GM23338 (cell line): ENCODE measurements around the gene CYP1B1. TPM values are rescaled to one million over a fixed set of nuclear protein-coding genes. Genes with fewer than 3 reads are reported as not detected.

Source experiments
- ATAC-seq: fragments of 200-7000 bp; cut with Tn5 transposase; 3 replicates; pipeline ENCODE4 v1.9.1; 2020
- DNase-seq: peaks from one replicate; pipeline ENCODE4 v3.0.0-alpha.2; 2015; ENCODE audit warnings: low spot score
- H2AFZ ChIP-seq: fragments of 200-600 bp; sonication (generic); 2 replicates; pipeline ENCODE4 v1.8.0; 2016; ENCODE audit warnings: antibody characterized with exemption, mild to moderate bottlenecking, moderate library complexity
- H3F3A ChIP-seq: fragments of 200-600 bp; sonication (generic); replicated peaks from 2 replicates; pipeline ENCODE4 v1.8.0; 2017; ENCODE audit warnings: antibody characterized with exemption, mixed run types, low read depth
- H3K27ac ChIP-seq: fragments of 200-600 bp; sonication (generic); 2 replicates; pipeline ENCODE4 v1.6.1; 2016; ENCODE audit warnings: low read depth
- H3K27me3 ChIP-seq: fragments of 200-600 bp; sonication (generic); 2 replicates; pipeline ENCODE4 v1.8.0; 2016; ENCODE audit warnings: mild to moderate bottlenecking, mixed run types, moderate library complexity; ENCODE audit not compliant: insufficient read depth
- H3K36me3 ChIP-seq: fragments of 200-600 bp; sonication (generic); 2 replicates; pipeline ENCODE4 v1.8.0; 2016; ENCODE audit warnings: mild to moderate bottlenecking; ENCODE audit not compliant: insufficient read depth
- H3K4me1 ChIP-seq: fragments of 200-600 bp; sonication (generic); 2 replicates; pipeline ENCODE4 v1.8.0; 2016; ENCODE audit warnings: mild to moderate bottlenecking, moderate library complexity; ENCODE audit not compliant: insufficient read depth
- H3K4me2 ChIP-seq: fragments of 200-600 bp; sonication (generic); 2 replicates; pipeline ENCODE4 v1.7.1; 2017; ENCODE audit warnings: mixed run types
- H3K4me3 ChIP-seq: fragments of 200-600 bp; sonication (generic); 2 replicates; pipeline ENCODE4 v1.6.1; 2016; ENCODE audit warnings: mixed run types
- H3K79me2 ChIP-seq: fragments of 200-600 bp; sonication (generic); replicated peaks from 2 replicates; pipeline ENCODE4 v1.8.0; 2017; ENCODE audit warnings: mild to moderate bottlenecking; ENCODE audit not compliant: insufficient read depth
- H3K9me2 ChIP-seq: fragments of 200-600 bp; sonication (generic); 2 replicates; pipeline ENCODE4 v1.8.0; 2017; ENCODE audit not compliant: insufficient read depth
- H4K20me1 ChIP-seq: fragments of 200-600 bp; sonication (generic); replicated peaks from 2 replicates; pipeline ENCODE4 v1.8.0; 2017; ENCODE audit warnings: mild to moderate bottlenecking; ENCODE audit not compliant: insufficient read depth
- H3K27ac Mint-ChIP-seq: 2 replicates; pipeline ENCODE4 v1.8.0; 2020; ENCODE audit warnings: inconsistent platforms, mild to moderate bottlenecking, moderate library complexity, mixed read lengths
- H3K27me3 Mint-ChIP-seq: 3 replicates; pipeline ENCODE4 v1.8.0; 2022; ENCODE audit warnings: low read depth, mild to moderate bottlenecking, moderate library complexity, mixed read lengths, inconsistent platforms; ENCODE audit not compliant: insufficient read depth, poor library complexity
- H3K36me3 Mint-ChIP-seq: 3 replicates; pipeline ENCODE4 v1.8.0; 2021; ENCODE audit warnings: low read depth, mild to moderate bottlenecking, inconsistent platforms, moderate library complexity, mixed read lengths
- H3K4me1 Mint-ChIP-seq: 3 replicates; pipeline ENCODE4 v1.8.0; 2020; ENCODE audit warnings: mild to moderate bottlenecking, inconsistent platforms, mixed read lengths
- H3K4me3 Mint-ChIP-seq: 3 replicates; pipeline ENCODE4 v1.8.0; 2021; ENCODE audit warnings: moderate library complexity, mild to moderate bottlenecking, inconsistent platforms, mixed read lengths
- H3K9me3 Mint-ChIP-seq: 3 replicates; pipeline ENCODE4 v1.8.0; 2020; ENCODE audit warnings: moderate library complexity, mild to moderate bottlenecking, inconsistent platforms, mixed read lengths
- CREB1 ChIP-seq: fragments of 250-450 bp; sonication (Bioruptor Pico); IDR thresholded peaks from 2 replicates; pipeline ENCODE4 v1.5.0; 2020; ENCODE audit warnings: low read depth, mild to moderate bottlenecking, moderate library complexity
- CTCF ChIP-seq, 2 experiments: fragments of 200-600 bp in 1 of 2; sonication (generic) in 1 of 2; conservative IDR thresholded peaks; 2 replicates each; pipeline versions ENCODE4 v1.5.1 to v1.6.1; 2016 to 2017; ENCODE audit warnings: antibody characterized with exemption in 2 of 2, low read depth in 2 of 2, mild to moderate bottlenecking in 2 of 2, moderate library complexity in 1 of 2
- EZH2 ChIP-seq: fragments of 200-600 bp; sonication (generic); IDR thresholded peaks from one replicate; pipeline ENCODE4 v1.8.0; 2017; ENCODE audit warnings: antibody characterized with exemption, mild to moderate bottlenecking, low read depth; ENCODE audit not compliant: unreplicated experiment
- EZH2phosphoT487 ChIP-seq: fragments of 200-600 bp; sonication (generic); IDR thresholded peaks from one replicate; pipeline ENCODE4 v1.8.1; 2018; ENCODE audit warnings: antibody characterized with exemption; ENCODE audit not compliant: unreplicated experiment
- JUNB ChIP-seq: IDR thresholded peaks from one replicate; pipeline ENCODE4 v1.6.1; 2016; ENCODE audit warnings: antibody characterized with exemption; ENCODE audit not compliant: unreplicated experiment
- NANOG ChIP-seq: IDR thresholded peaks from 2 replicates; pipeline ENCODE4 v1.6.1; 2016; ENCODE audit warnings: antibody characterized with exemption, borderline replicate concordance
- POLR2AphosphoS5 ChIP-seq: IDR thresholded peaks from 2 replicates; pipeline ENCODE4 v1.6.1; 2016; ENCODE audit warnings: antibody characterized with exemption, low read depth
- REST ChIP-seq: IDR thresholded peaks from one replicate; pipeline ENCODE4 v1.6.1; 2018; ENCODE audit warnings: antibody characterized with exemption; ENCODE audit not compliant: unreplicated experiment
- STAT1 ChIP-seq: IDR thresholded peaks from one replicate; pipeline ENCODE4 v1.6.1; 2016; ENCODE audit warnings: antibody characterized with exemption; ENCODE audit not compliant: unreplicated experiment
- ZNF114 ChIP-seq: fragments of 250-450 bp; sonication (Bioruptor Pico); IDR thresholded peaks from 2 replicates; pipeline ENCODE4 v1.5.0; 2020; ENCODE audit warnings: mild to moderate bottlenecking, moderate library complexity
- ZNF331 ChIP-seq: fragments of 250-450 bp; sonication (Bioruptor Pico); IDR thresholded peaks from 2 replicates; pipeline ENCODE4 v1.5.0; 2020; ENCODE audit warnings: low read depth, mild to moderate bottlenecking, moderate library complexity
- ZNF462 ChIP-seq: fragments of 250-450 bp; sonication (Bioruptor Pico); IDR thresholded peaks from 2 replicates; pipeline ENCODE4 v1.5.0; 2020; ENCODE audit warnings: mild to moderate bottlenecking, moderate library complexity
- polyA plus RNA-seq: library from polyadenylated mRNA; unstranded; fragments of >200 nt; fragmentation: Nextera tagmentation; extraction: Ambion mirVana; gene quantifications from 2 replicates; pipeline ENCODE4 v1.2.1, GENCODE V29; 2016
- total RNA-seq: library from RNA; depleted of rRNA; stranded (reverse); fragments of >200 nt; shearing (Covaris generic); gene quantifications from 2 replicates; pipeline ENCODE4 v1.2.3, GENCODE V29; 2014
- TF ChIP-seq, protein P1 (sequence below): IDR thresholded peaks from 2 replicates; pipeline ENCODE4 v1.6.1; 2016; ENCODE audit warnings: antibody characterized with exemption

CYP1B1 gene
- total and polyA plus RNA-seq, 2 experiments from 2014 or later: 3.3 to 6.2 TPM

DNA sequence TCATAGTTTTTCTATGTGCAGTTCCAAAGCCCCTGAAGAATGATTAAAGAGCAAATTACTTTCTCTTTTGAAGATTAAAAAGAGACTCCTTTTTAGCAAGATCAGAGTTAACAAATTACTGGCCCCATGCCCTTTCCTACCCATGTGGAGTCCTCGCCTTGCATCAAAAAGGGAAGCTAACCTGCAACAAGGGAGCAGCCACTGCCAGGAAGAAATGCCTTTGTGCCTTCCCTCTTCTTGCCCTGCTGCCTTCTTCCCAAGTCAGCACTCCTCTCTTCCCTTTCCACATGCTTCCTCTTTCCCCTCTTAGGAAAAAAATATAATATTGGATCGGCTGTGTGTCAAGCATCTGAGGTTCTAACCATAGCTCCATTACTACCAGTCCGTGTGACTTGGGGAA lies 37.1 kb upstream of the CYP1B1 start:
- Histone ChIP-seq H3K27me3 (no peaks in the 10 kb centered on the region), H3K79me2 (no peaks in the 10 kb centered on the region), H3K9me2 (no peaks in the 10 kb centered on the region; the same call in 1 of the 2 replicates), H3K36me3 (no peaks in the 10 kb centered on the region), H2AFZ (no peak overlapping the region; the same call in 1 of the 2 replicates), H3K4me1 (peaks cover 8% of the 10 kb centered on the region), H3F3A (no peaks in the 10 kb centered on the region), H4K20me1 (no peaks in the 10 kb centered on the region), H3K4me2 (no peak overlapping the region), H3K27ac (no peak overlapping the region), H3K4me3 (no peak overlapping the region)
- ATAC-seq: no peak
- peaks cover 3% of the 10 kb centered on the region for H3K27me3 Mint-ChIP-seq
- no peak for TF ChIP-seq NANOG
- no peak for TF ChIP-seq ZNF331
- no peak for TF ChIP-seq ZNF114 (CRISPR knock-in tag)
- no peak for TF ChIP-seq EZH2phosphoT487
- no peak for TF ChIP-seq REST
- TF ChIP-seq STAT1: no peak
- TF ChIP-seq, protein P1, sequence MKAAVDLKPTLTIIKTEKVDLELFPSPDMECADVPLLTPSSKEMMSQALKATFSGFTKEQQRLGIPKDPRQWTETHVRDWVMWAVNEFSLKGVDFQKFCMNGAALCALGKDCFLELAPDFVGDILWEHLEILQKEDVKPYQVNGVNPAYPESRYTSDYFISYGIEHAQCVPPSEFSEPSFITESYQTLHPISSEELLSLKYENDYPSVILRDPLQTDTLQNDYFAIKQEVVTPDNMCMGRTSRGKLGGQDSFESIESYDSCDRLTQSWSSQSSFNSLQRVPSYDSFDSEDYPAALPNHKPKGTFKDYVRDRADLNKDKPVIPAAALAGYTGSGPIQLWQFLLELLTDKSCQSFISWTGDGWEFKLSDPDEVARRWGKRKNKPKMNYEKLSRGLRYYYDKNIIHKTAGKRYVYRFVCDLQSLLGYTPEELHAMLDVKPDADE: no peak
- no peak for TF ChIP-seq CTCF (conservative IDR thresholded peaks at IDR 0.05; ENCODE audit: low read depth in 2 of 2)
- TF ChIP-seq CREB1 (CRISPR knock-in tag): no peak
- TF ChIP-seq EZH2: no peak
- TF ChIP-seq POLR2AphosphoS5: no peak
- no peak for TF ChIP-seq ZNF462
- TF ChIP-seq JUNB: no peak
- no peak overlapping the region for H3K27ac Mint-ChIP-seq
- H3K36me3 Mint-ChIP-seq: peaks cover 14% of the 10 kb centered on the region; the same call in 2 of the 3 replicates
- H3K9me3 Mint-ChIP-seq: peaks cover 20% of the 10 kb centered on the region
- H3K4me1 Mint-ChIP-seq: peaks cover 11% of the 10 kb centered on the region
- H3K4me3 Mint-ChIP-seq: no peak overlapping the region
- no peak for DNase-seq
